Left forelimb (tissue), 1 donor: ENCODE data around the gene CSPG4.
A peak's percentile ranks its signal among the peaks of the same experiment; 100 is the strongest.
"Not testable (repeated sequence)": the region's sequence is repeated elsewhere in the genome, so short reads cannot be mapped to it uniquely, and the experiment has no call there.

Experiments
- DNase-seq: peaks from one replicate; pipeline ENCODE4 v3.0.0-alpha.2; 2018; ENCODE audit warnings: low spot score

The CSPG4 gene

GRCh38 chr15:75687486-75688277, 25.0 kb downstream of the CSPG4 start:
- DNase-seq, result no peak

DNA sequence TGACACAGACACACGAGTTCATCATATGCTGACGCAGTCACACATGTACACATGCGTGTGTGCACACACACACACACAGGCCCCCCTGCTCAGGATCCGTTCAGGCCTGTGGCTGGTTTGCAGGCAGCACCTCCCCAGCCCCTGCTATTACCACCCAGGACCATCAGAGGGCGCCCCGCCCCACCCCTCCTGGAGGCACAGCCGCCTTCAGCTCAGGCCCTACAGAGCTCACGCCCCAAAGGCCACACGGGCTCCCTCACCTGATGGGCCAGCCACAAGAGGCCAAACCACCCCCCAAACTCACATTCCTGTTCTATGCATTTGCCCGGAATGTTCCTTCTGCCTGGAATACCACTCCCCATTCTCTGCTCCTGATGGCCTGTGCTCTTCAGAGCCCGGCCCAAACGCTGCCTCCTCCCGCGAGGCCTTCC, 26.4 kb downstream of the CSPG4 start:
- DNase-seq, result peak; percentile 88

DNA sequence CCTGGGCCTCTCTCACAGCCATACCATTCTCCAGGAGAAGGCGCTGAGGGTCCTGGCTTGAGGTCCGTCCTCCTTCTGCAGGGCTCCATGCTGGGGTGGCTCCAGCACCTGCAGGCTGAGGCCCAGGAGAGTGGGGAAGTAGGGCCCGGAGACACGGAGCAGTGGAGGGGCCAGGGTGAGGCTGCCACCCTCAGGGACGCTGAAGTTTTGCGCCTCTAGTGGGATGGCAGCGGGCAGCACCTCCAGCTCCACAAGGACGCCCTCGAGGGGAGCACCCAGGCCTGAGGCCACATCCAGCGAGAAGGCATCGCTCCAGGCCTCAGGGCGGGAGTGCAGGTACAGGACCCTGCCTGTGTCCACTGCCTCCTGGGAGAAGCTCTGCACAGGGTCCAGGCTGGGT, 27.5 kb downstream of the CSPG4 start:
- DNase-seq, result no peak

DNA sequence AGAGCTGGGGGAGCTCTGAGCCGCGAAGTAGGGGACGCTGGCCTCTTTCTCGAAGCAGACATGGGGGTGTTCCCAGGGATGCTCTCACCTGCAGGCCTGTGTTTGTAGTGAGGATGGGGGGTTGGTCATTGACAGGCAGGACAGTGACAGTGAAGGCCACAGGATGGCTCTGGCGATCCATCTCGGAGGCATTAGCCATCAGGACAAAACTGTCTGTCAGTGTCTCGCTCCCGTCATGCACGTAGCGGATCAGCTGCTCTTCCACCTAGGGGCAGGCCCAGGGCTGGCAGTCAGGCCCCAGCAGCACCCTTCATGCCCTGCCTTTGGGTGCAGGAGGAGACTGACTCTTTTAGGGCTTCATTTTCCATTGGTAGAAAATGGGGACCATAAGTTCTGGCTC, 28.0 kb downstream of the CSPG4 start:
- no peak for DNase-seq

DNA sequence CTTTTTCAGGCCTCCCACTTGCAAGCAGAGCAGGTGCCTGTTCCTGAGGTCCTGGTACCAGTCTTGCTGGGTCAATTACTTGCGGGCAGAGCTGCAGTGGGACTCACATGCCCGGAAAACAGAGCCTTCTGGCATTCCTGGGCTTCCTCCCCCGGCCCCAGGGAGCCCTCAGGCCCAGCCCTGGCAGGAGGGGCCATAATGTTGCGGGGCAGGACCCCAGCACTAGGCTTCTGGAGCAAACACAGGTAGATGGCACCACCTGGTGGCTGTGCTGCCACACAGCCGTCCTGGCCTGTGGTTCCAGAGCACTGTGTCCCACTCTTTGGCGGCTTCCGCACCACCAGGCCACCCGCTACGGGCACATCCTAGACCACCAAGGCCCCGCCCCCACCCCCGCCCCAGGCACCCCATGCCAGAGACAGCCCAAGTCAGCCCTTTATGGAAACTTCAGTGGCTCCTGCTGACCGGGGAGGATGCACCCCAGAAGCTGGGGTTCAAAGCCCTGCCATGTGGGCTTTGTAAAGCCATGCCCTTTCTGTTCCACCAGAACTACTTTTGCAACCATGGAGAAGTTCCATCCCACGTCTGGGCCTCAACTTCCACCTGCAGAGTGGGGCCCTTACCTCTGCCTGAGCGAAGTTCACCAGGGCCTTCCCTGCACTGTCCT, 28.9 kb downstream of the CSPG4 start:
- not testable (repeated sequence) for DNase-seq

- no peak for DNase-seq
Observed at GRCh38 chr15:75682181-75683135, 30.2 kb downstream of the CSPG4 start.

DNA sequence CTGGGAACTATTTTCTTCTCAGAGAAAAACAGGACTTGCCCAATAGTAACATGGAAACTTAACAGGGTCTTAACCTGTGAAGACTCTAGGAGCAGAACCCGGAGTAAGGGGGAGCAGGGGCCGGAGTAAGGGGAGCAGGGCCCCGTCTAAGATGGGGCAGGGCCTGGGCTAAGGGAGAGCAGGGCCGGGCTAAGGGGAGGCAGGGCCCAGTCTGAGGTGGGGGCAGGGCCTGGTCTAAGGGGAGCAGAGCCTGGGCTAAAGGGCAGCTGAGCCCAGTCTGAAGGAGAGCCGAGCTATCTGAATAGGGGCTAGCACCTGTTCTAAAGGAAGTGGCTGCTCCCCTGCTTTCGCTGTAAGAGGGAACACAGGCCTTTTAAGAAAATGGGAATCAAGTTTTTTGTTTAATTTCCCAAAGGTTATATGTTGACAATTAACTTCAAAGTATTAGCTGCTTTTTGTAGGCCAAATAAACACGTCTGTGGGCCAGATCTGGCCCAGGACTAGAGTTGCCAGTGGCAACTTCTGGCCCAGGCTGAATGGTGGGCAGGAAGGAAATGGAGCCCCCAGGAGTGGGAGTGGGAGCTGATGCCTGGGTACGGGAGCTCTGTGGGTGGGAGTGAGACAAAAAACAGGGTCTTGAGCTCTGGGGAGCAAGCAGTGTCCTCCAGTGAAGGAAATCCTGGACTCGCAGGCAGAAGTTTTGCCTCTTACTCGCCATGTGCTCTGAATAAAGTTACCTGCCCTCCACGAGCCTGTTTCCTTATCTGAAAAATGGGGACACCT, 32.5 kb downstream of the CSPG4 start:
- no peak for DNase-seq

GRCh38 chr15:75678324-75678690, 34.3 kb downstream of the CSPG4 start:
- not testable (repeated sequence) for DNase-seq

DNA sequence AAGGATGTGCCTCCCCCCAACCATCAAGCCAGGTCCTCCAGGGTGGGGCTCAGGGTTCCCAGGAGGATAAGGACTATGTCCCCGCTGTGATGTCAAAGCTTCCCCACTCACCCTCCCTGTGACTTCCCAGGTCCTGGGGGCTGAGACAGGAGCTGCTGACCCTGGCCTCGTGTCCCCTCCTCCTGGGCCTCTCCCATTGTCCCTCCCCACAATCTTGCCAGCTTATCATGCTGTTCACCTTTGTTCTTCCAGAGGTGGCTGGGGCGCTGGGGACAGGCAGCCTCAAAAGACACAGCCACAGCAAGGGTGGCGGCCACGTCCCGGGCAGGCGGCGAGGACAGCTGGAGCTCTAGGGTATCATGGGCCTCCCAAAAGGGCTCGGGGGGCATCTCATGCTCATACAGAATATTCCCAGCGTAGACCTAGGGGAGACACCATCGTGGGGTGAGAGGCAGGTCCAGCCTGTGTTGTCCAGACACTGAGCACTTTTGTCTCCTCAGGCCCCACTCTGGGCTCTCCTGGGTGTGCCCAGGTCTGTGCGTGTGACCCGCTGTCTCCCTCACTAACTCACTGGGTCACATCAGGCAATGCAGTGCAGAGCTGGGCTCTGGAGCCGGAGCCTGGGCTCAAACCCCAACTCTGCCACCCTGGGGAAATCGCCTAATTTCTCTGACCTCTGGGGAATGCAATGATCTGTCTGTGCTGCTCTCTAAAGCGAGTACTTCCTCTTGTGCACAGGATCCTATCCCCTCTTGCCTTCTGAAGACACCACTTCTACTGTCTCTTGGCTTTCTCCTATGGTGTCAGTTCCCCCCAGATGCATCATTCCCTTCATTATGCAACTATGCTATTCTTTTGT, 35.0 kb downstream of the CSPG4 start:
- no peak for DNase-seq

- DNase-seq, result no peak
Observed at GRCh38 chr15:75676688-75677464, 35.8 kb downstream of the CSPG4 start.

GRCh38 chr15:75675579-75676404, 36.9 kb downstream of the CSPG4 start:
- no peak for DNase-seq

- no peak for DNase-seq
Observed at GRCh38 chr15:75674366-75674765, 38.3 kb downstream of the CSPG4 start.

- peak; percentile 86 for DNase-seq
Observed at GRCh38 chr15:75673426-75674235, 39.0 kb downstream of the CSPG4 start.

DNA sequence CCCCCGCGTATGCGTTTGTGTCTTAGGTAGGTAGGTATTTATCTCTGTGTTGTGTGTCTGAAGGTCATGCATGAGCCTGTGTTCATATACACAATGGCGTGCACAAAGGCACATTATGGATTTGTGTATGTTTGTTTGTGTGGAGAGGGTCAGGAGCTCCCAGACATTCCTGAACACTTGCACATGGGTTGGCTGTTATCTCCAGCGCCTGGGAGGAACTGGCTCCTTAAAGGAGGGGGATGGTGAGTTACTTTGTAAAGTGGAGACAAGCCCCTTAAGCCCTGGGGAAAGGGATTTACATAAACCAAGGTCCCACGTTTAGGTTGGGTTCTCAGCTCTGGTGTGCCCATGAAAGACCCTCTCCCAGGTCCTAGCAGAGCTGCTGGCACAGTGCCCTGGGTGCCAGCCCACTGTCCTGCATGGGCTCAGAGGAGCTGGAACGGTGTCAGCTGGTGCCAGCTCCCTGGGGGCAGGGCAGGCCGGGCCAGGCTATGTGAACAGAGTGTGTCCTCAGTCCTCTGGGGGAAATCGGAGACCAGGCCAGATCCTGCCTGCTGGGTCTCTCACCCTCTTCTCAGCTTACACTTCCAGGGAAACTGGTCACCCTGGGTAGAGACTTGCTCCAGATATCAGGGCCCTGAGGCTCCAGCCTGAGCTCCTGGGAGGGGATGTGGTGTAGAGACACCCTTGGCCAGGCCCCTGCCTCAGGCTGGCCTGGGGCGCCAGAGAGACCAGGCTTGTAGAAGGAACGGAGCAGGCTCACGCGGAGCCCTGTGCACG, 39.8 kb downstream of the CSPG4 start:
- no peak for DNase-seq

GRCh38 chr15:75671730-75672602, 40.7 kb downstream of the CSPG4 start:
- no peak for DNase-seq

DNA sequence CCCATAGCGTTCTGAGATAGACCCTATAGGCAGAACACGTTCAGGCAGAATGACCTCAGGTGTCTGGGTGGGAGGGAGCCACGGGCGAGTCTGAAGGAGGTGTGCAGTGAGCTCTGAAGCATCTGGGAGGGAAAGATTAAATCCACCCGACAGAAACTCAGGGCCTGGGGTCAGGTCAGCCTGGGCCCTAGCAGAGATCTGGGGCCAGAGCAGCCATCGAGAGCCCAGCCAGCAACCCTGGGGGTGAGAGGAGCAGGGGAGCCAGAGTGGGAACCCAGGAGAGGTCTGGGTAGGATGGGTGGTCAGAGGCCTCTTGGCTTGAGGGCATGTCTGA, 42.8 kb downstream of the CSPG4 start:
- DNase-seq, result no peak
